HG03460 (cell line): Measurements from ENCODE around the gene ZFP1.

ENCODE experiments used
- ATAC-seq: cut with Tn5 transposase; IDR thresholded peaks from one replicate; pipeline ENCODE4 v1.9.1; 2021; ENCODE audit not compliant: unreplicated experiment

Gene ZFP1

GRCh38 chr16:75147968-75148310 is 385 bp upstream of the ZFP1 start:
- ATAC-seq = no peak

GRCh38 chr16:75151798-75152197 is 3.5 kb downstream of the ZFP1 start:
- no peak for ATAC-seq

GRCh38 chr16:75152635-75153034 is 4.3 kb downstream of the ZFP1 start:
- no peak for ATAC-seq

- ATAC-seq = no peak
Measured at GRCh38 chr16:75160386-75160785, 12.1 kb downstream of the ZFP1 start.

GRCh38 chr16:75169899-75170405 is 21.6 kb downstream of the ZFP1 start:
- no peak for ATAC-seq

- no peak for ATAC-seq
Measured at GRCh38 chr16:75172578-75172977, 24.3 kb downstream of the ZFP1 start.

- ATAC-seq = no peak
Measured at GRCh38 chr16:75175074-75175473, 26.8 kb downstream of the ZFP1 start.

GRCh38 chr16:75176926-75177325 is 28.6 kb downstream of the ZFP1 start:
- ATAC-seq = no peak

- ATAC-seq = no peak
Measured at GRCh38 chr16:75179208-75179607, 30.9 kb downstream of the ZFP1 start.

GRCh38 chr16:75181630-75182029 is 33.3 kb downstream of the ZFP1 start:
- ATAC-seq = no peak

- no peak for ATAC-seq
Measured at GRCh38 chr16:75188832-75189477, 40.6 kb downstream of the ZFP1 start.

GRCh38 chr16:75189638-75190245 is 41.4 kb downstream of the ZFP1 start:
- ATAC-seq = no peak

- ATAC-seq = no peak
Measured at GRCh38 chr16:75192606-75193264, 44.4 kb downstream of the ZFP1 start.

- no peak for ATAC-seq
Measured at GRCh38 chr16:75193265-75193650, 44.9 kb downstream of the ZFP1 start.

GRCh38 chr16:75193730-75194444 is 45.6 kb downstream of the ZFP1 start:
- ATAC-seq = no peak

- no peak for ATAC-seq
Measured at GRCh38 chr16:75195811-75196790, 47.8 kb downstream of the ZFP1 start.

- no peak for ATAC-seq
Measured at GRCh38 chr16:75196836-75197235, 48.5 kb downstream of the ZFP1 start.

GRCh38 chr16:75197522-75198134 is 49.3 kb downstream of the ZFP1 start:
- no peak for ATAC-seq

GRCh38 chr16:75198135-75198600 is 49.8 kb downstream of the ZFP1 start:
- no peak for ATAC-seq

- no peak for ATAC-seq
Measured at GRCh38 chr16:75202069-75202590, 53.8 kb downstream of the ZFP1 start.
